GM19395 (cell line): ENCODE results near the gene CDKN2AIP.

ENCODE experiments used
- ATAC-seq: cut with Tn5 transposase; IDR thresholded peaks from one replicate; pipeline ENCODE4 v1.9.1; 2021; ENCODE audit warnings: mild to moderate bottlenecking, moderate library complexity; ENCODE audit not compliant: unreplicated experiment

CDKN2AIP gene

DNA sequence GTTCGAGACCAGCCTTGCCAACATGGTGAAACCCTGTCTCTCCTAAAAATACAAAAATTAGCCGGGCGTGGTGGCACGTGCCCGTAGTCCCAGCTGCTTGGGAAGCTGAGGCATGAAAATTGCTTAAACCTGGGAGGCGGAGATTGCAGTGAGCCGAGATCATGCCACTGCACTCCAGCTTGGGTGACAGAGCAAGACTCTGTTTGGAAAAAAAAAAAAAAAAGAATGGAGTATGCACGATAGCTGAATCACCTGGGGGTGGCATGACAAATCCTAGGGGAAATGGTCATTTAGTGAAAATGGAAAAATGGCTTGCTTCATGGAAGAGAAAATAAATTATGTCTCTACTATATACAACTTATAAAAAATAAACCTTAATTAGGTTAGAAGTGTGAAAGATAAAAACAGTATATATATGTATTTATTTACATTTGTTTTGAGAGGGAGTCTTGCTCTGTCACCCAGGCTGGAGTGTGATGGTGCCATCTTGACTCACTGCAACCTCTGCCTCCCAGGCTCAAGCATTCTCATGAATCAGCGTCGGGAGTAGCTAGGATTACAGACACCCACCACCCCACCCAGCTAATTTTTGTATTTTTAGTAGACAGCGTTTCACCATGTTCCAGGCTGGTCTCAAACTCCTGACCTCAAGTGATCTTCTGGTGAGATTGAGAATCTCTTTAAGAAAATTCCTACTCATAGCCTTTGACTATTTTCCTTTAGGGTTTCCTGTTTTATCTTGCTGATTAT is 41.1 kb downstream of the CDKN2AIP start:
- ATAC-seq: no peak

DNA sequence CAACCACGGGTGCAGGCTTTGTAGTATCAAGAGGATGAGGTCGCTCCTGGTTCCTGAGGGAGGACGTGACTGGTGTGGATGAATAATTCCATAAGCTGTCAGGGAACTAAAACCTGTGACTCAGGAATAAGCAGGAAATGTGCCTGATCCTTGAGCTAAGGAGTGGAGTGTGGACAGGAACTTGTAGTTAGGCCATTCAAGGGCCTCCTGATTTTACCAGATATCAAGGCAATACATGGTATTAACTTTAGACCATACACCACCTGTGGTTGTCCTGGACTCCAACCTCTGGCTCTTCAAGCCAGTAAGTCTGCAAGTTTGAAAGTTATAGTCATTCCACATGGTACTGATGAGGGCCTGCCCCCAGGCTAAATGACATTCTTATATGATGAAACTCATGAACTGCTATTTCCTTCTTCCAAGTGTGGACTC is 48.4 kb downstream of the CDKN2AIP start:
- no peak for ATAC-seq

DNA sequence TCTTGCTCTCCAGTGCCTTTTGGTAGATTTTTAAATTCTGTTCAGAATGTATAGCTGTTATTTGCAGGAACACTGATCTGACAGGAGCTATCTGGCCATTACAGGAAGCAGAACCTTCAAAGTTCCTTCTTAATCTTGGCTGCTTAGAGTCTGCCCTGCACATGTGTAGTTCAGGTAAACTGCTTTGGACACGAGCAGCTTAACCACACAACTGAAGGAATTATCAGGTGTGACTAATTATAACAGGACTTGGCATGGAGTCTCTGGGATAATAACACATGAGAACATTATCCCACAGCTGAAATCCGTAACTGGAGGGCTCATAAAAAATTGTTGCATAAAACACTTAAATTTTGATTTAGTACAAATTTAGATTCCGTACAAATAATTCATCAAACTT is 48.8 kb downstream of the CDKN2AIP start:
- no peak for ATAC-seq

DNA sequence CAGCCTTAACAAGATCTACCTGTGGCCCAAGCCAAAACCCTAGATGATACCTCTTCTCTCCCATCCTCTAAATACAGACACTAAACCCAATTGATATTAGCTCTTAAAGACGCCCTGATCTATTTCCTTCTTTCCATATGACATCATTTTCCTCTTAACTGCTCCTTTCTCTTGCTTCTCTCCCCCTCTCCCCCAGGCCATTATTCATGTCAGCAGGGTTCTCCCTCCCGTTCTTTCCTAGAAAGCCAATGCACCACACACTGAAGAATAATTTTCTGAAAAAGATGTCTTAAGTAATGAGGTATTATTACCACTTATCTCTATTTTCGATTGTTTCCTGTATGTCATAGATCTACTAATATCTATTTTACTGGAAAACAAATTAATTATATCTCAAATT is 50.7 kb downstream of the CDKN2AIP start:
- ATAC-seq: no peak
